Activated CD8-positive, alpha-beta memory T cell treated with anti-CD3 and anti-CD28 coated beads, Interleukin-2, amount 50 U/mL, for 24 hours (primary cell): ENCODE data around the gene RD3L.
A peak's percentile ranks its signal among the peaks of the same experiment; 100 is the strongest.
"Not testable (repeated sequence)": the region's sequence is repeated elsewhere in the genome, so short reads cannot be mapped to it uniquely, and the experiment has no call there.

Experiments used
- DNase-seq: peaks from one replicate; pipeline ENCODE4 v3.0.0-alpha.2; 2020; ENCODE audit errors: extremely low read depth

The RD3L gene

DNA sequence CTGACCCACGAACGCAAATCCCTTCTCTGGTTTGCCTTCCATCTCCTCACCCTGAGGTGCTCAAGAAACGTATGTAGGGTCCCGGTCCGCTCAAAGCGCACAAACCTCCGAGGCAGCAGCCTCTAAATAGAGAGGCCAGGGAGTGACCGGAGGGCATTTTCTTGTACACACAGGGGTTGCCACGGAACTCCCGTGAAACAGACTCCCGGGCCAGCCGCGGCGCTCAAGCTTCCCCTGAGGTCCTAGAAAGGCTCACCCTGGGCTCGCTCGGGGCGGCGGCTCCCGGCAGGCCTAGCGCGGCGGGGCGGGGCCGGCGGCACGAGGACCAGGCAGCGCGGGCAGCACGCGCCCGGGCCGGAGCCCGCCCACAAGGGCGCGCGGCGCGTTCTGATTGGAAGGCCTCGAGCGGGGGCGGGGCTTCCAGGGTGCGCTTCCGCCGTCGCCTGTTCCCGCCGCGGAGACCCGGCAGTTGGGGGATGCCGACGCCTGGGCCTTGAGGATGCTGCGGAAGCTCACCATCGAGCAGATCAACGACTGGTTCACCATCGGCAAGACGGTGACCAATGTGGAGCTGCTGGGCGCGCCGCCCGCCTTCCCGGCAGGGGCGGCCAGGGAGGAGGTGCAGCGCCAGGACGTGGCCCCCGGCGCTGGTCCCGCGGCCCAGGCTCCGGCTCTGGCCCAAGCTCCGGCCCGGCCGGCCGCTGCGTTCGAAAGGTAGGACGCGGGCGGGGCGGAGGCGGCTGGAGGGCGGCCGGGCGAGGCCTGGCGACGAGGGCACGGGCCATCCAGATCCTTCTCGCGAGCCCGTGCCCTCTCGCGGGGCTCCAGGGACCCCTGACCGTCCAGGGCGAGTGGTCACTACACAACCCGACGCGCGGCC lies 14.1 kb downstream of the RD3L start, which contains the start of gene TDRD9:
Gene TDRD9, plus strand, starts transcription at position 446 of the 880 bp plus-strand sequence. Its CDS starts 54 bp downstream, at position 500.
- DNase-seq: no peak

DNA sequence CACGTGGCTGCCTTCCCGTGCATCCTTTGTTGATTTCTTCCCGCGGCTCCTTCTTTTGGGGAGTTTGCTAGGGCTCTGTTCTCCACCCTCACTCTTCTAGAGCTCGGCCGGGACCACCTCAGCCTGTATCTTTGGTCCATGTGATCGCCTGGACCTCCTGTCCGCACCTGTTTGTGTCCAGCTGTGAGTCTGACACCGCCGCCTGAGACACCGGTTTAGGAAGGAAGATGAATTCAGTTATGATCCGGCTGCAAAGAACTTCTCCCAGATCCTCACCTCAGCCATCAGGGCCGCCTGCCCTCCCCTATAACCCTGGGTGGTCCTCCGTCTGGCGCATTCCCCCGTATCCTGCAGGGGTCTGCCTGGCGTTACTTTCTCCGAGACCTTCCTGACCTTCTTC lies 14.8 kb downstream of the RD3L start:
- no peak for DNase-seq

DNA sequence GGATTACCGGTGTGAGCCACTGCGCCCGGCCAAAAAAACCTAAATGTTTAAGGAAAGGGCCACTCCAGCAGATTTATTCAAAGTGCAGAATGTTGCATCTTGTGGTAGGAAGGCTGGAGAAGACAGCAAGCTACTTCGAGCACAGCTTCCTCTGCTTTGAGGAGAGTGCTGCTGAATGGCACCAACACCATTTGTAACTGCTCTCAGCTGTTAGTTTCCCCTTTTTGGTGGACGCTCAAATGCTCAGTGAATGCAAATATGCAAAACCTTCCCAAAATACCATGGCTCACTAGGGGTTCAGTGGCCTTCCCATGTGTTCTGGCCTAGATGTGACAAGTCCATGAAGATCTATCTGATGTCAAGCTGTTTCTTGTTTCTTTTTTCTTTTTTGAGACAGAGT lies 17.0 kb downstream of the RD3L start:
- DNase-seq: no peak

DNA sequence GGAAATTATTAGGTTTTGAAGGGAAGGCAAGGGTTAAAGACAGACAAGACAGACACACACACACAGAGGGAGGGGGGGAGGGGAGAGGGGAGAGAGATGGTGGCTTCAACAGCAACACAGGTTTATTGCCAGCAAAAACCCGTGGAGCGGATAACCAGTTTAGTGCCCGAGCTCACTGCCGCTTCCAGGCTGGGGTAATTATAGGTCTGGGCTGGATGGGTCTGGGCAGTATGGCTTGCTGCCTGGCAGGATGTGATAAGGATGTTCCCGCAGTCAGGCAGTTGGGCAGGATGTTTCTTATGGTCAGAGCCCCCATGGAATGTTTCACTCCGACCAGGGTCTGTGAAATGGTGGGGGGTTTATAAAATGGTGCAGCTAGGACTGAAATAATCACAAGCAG lies 18.5 kb downstream of the RD3L start:
- DNase-seq: no peak

DNA sequence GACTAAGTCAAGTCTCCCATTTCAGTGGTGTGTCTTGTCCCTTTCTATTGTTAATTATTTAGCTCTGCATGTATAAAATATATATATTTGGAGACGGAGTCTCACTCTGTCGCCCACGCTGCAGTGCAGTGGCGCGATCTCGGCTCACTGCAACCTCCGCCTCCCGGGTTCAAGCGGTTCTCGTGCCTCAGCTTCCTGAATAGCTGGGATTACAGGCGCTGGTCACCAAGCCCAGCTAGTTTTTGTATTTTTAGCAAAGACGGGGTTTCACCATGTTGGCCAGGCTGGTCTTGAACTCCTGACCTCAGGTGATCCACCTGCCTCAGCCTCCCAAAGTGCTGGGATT lies 20.5 kb downstream of the RD3L start:
- DNase-seq: not testable (repeated sequence)

DNA sequence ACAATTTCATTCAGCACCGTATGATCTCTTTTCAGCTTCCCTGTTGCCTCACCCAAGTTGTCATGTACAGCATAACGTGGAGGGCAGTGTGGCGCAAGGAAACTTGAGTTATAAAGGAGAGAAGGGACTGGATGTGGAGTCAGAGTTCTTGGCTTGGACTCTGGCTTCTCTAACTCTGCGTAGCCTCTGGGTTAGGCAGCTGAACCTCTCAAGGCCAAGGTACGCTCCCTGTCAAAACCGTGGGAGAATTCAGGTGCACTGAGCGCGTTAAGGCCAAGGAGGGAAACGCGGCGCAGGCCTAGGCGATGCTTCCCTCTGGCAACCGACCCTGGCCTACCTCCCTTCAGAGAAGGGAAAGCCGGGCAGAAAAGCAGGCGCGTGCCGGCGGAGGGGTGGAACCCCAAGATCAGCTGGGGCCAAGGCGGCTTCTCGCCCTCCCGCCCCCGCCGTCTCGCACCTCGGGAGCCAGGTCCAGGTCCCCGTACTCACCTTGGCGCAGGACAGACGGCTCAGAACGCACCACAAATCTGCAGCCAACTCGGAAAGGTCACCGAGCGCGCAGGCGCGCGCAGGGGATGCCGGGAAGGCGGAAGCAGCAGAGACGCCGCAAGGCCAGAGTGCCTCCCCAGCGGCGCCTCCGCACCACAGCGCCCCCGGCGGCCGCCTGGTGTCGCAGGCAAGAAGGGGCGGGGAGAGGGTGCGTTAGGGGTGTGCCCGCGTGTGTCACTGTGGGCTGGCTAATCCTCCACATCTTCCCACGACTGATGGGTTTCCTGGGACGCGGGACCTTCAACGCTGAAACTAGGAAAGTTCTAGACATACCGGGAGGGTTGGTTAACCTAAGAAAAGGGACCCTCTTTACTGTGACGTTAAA lies 21.1 kb downstream of the RD3L start:
- peak; percentile 82 for DNase-seq

DNA sequence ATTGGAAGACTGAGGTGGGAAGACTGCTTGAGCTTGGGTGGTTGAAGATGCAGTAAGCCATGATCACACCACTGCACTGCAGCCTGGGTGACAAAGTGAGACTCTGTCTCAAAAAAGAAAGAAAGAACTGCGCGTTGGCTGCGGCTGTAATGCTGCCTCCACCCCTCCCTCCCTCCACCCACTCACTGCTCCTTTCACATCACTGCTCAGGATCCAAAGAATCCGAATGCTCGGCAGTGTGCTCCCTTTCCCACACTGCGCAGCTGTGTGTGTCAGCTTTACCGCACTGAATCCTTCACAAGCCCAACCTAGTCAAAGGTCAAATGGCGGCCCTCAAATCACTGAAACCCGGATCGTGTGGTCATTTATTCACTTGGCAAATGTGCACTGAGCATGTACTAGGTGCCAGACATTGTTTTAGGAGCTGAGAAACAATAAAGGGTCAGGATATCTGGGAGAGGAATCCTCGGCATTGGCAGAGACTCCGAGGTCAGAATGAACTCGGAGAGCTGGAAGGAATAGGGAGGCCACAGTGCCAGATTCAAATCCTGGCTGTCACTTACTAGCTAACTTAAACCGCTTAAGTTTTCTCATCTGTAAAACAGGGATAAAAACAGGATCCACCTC lies 25.6 kb downstream of the RD3L start:
- no peak for DNase-seq

DNA sequence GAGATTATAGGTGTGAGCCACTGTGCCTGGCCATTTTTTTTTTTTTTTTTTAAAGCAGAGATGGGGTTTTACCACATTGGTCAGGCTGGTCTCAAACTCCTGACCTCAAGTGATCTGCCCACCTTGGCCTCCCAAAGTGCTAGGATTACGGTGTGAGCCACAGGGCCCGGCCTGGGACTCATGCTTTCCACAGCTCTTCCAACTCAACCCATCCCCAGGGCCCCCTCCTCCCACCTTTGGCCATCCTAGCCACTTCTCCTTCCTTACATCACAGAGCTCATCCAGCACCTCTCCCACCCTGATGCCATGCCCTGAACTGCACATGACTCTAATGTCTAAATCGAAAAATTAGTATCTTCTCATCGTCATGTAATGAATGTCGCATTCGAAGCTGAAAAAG lies 26.7 kb downstream of the RD3L start:
- no peak for DNase-seq

DNA sequence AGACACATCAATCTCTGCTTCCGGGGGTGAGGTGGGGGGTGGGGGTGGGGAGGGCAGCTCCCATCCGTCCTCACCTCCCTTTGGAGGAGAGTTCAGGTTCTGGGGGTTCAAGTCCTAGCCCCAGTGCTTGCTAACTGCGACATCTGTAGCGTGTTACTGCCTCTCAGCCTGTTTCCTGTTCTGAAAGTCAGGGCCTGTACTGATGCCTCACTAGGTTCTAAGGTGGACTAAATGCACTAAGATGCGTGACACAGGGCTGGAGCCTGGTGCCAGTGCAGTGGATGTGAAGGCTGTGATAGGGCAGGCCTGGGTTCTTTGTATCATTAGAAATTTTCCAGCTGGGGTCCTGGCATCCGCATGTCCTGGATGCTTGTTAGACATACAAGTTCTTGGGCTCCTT lies 31.3 kb downstream of the RD3L start:
- DNase-seq: no peak

DNA sequence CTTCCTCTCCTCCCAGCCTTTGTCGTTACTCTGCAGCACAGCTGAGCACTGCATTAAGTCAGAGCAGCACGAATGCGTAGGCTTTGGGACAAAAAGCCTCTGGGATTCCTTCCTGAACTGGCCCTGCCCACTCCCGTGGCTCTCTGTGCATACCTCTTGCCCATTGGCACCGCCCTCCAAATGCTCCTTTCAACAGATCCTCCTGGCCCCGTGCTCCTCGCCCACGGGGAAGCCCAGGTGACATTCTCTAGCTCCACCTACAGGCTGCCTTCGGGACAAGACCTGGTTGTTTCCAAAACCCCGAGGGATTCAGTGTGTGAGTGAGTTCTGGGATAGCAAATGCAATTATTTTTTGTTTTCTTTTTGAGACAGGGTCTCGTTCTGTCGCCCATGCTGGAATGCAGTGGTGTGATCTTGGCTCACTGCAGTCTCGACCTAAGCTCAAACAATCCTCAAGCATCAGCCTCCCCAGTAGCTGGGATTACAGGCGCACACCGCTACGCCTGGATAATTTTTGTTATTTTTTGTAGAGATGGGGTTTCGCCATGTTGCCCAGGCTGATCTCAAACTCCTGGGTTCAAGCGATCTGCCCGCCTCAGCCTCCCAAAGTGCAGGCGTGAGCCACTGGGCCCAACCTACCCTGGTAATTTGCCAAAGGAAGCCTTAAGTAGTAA lies 31.9 kb downstream of the RD3L start:
- peak; percentile 44 for DNase-seq

DNA sequence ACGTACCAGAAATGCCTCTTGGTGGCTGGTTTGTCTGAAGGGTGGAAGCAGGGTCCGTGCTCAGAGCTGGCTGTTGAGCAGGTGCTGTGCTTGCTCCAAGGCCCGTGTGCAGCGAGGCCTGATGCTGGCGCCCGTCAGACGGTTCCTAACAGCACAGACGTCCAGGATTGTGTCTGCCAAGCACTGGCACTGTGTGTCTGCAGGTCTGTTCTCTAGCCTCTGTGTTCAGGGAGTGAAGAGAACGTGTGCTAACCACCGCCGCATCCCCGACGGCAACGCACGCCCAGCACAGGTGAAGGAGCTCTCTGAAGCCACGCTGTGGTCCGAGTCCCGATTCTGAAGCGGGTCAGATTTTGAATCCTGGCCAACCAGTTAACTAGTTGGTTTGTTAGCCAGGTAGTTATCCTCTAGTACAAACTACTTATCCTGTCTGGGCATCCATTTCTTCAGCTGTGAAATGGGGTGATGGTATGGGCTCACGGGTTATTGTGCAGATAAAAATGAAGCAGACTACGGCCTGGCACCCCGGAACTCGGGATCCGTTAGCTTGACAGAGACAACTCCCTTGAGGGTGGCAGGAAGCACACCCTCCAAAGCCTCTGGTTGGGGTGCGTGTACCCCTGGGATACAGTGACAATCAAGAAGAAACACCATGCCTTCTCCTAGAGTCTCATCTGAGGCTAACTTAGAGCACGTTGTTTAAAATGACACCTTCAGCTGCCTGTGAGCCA lies 32.6 kb downstream of the RD3L start:
- no peak for DNase-seq

DNA sequence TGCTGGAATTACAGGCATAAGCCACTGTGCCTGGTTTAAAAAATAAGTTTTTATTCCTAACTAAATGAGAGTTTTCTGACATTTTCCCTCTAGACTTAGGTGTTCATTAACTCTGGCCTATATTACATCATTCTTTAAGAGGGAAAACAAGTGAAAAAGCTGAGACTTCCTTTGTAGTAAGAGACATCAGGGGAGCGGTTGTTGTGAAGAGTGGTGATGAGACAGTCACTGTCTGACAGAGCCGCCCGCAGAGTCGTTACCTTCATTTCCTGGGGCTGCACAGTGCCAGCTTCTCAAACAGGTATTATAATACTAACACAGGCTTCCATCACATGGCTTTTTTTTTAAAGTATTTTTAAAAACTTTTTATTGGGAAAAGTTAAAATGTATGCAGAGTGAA lies 33.7 kb downstream of the RD3L start:
- DNase-seq: no peak

DNA sequence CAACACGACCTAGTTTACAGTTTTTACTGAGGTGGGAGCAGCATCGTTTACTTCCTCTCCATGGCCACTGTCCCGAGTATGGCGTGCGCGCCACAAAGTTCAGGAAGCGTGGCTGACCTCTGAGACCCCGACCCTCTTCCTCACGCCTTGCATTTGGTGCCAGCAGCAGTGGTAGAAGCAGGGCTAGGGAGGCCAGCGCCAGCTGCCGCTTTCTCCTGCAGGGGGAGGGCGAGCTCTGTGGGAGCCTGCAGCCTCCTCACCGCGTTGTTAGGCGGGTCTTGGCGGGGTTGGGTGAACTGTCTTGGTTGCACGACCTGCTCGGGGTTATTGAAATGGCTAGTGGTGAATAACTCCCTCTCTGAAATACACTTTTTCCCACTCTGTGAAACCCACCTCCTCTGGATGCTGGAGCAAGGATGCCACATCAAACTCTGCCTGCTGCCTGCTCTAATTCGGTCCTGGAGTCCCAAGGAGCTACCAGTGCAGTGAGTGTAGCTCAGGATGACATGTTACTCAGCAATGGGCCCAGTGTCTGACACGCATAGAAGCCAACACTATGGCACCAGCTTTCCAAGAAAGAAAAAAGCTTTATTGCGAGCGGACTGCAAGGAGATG lies 36.4 kb downstream of the RD3L start:
- DNase-seq: no peak

DNA sequence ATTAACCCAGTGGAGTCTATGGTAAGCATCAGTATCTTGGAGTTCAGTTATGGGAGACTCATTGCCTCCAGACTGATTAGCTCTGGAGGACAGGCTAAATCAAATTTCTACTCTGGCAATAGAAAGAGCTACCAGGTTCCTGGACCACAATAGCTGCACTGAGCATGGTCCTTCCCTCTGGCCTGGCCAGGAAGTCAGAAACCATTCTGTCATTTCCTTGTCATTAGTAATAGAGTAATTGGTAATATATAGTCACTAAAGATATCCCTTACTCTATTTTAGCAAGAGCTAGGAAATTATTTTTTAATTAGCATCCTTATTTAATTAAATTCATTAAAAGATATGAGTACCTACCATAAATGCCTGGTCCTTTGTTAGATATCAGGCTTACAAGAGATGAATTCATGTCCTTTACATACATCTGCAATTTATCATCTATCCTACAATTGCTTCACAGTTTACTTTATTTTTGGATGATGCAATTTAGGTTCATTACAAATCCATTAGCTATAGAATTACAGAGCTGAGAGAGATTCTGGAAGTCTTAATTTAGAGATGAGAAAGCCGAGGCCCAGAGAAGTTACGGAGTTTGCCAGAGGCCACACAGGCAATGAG lies 37.7 kb downstream of the RD3L start:
- no peak for DNase-seq

DNA sequence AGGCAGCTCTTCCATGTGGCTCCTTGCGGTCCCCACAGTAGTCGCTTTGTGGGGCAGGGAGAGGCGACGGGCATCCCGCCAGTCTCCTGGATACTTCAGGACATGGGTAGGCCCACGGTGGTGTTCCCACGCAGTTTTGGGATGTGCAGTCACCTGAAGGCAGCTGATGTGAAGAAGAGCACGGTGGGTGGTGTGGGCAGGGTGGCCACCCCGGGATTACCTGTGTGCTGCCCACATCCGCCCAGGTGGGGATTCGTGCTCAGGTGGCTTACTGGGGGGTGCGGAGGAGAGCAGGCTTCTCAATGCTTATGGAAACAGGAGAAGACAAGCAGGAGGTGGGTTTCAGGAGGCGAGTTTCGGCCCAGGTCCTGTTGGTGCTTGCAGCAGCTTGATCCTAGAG lies 42.5 kb downstream of the RD3L start:
- DNase-seq: no peak

DNA sequence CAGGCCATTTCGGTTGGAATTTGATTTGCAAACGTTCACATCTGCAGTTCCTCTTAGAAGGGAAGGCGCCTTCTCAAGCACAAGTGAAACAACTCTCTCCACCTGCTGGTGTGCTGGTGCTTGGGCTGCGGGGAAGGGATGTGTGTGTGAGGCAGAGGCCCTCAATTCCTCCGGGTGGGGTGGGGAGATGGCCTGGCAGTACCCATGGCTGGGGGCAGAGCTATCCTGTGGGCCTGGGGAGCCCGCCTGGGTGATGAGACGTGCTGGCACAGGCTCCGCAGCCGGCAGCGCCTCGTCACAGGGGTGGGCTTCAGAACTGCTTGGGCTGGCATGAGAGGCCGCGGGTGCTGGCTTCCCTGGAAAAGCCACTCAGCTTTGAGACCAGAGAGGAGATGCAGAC lies 43.0 kb downstream of the RD3L start:
- DNase-seq: no peak

DNA sequence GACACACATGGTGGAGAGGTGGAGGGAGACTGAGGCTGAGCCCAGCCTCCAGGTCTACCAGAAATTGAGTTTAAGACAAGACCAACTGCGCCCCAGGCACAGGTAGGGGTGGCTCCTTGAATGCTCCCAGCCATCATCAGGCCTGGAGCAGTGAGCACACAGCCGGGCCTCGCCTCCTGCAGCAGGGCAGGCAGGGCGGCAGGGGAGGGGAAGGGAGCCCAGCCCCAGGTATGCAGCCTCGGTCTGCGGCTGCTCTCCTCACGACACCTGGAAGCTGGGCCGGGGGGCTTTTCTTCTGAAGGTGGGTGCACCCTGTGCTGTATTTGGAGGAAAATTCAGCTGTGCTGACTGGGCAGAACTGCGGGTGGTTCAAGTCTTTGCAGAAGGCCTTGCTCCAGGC lies 43.6 kb downstream of the RD3L start:
- no peak for DNase-seq

DNA sequence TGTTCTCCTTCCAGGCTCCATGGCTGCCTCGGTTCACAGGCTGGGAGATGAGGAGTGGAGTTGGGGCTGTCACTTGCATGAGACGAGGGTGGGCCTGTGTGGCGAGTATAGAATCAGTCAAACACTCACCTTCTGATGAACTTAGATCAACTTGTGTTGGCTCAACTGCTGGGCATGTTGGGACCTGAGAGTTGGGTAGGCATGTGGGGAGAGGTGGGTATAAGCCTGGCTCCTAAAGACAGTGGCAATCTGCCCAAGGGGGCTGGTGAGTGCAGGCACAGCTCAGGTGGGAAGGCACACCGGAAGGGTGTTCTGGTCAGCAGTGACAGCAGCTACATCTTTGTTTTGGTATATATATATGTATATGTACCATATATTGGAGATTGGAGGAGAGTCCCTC lies 44.1 kb downstream of the RD3L start:
- no peak for DNase-seq

DNA sequence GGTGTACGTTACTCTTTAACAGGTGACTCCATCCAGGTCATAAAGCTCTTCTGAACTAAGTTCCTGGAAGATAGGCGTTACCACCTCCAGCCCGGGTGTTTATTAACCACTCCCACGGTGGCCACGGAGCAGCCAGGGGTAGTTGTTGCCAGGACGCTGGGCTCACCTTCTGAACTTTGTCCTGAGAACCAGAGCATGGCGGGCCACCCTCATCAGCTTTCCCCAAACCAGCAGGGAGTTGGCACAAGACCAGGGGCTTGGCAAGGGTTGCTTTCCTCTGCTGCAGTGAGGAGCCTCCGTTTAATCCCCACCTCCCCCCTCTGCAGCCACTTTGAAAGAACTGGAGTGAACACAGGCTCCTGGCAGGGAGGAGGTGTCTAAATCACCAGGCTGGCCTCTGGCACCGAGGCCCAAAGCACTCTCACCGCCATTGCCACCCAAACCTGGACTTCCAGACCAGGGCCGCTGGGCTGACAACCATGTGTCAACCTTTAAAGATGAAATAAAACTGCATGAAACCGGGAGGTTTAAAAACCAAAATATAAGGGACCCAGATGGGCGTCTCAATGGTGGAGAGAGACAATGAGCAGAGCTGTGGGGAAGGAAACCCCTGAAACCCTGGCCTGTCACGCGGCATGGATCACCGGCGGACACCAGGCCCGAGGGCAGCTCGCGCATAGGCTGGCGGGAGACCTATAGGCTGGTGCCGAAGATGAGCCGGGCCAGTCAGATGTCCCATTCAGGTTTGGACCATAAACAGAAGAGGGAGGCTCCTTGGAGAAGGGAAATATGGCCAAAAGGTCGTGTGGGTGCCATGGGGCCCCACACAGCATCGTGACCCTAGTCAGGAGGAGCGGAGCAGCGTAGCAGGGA lies 45.0 kb downstream of the RD3L start:
- no peak for DNase-seq
